ENCODE results near the gene NEGR1.

NEGR1 gene

DNA sequence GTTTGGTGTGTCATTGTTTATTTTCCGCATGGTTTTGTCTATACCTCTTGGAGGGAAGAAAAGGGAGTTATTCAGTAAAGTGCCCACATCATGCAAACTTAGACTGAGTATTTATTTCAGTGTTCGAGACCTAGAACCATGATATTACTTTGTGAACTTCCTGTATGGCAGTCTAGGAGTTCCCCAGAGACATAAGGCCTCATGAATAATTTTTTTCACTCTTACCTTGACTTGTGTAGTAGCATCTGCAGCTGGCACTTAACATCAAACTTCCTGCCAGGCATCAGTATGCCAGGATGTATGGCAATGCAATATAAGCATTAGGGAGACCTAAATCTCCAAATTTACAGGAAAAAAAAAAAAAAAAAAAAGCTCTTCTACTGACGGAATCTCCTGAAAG, 287.7 kb downstream of the NEGR1 start:
- Histone ChIP-seq H3K9ac (ENCODE audit: low read length in 5 of 5) (no peak overlapping the region), H3K4me3 (ENCODE audit: low read depth in 1 of 5, low read length in 5 of 5) (no peak overlapping the region), H3K36me3 (ENCODE audit: control insufficient read depth in 5 of 5, insufficient read depth in 5 of 5, low read length in 5 of 5) (no peaks in the 10 kb centered on the region), H3K27me3 (ENCODE audit: control insufficient read depth in 5 of 5, insufficient read depth in 4 of 5, low read length in 5 of 5) (no peaks in the 10 kb centered on the region), H3K9me3 (ENCODE audit: control insufficient read depth in 5 of 5, low read length in 5 of 5) (no peaks in the 10 kb centered on the region), H3K27ac (ENCODE audit: low read depth, low read length) (no peak overlapping the region), H3K4me1 (ENCODE audit: control insufficient read depth in 5 of 5, insufficient read depth in 5 of 5, low read length in 5 of 5) (no peaks in the 10 kb centered on the region)

- no peak overlapping the region for H3K9ac ChIP-seq (ENCODE audit: low read length in 5 of 5)
- no peaks in the 10 kb centered on the region for H3K36me3 ChIP-seq (ENCODE audit: control insufficient read depth in 5 of 5, insufficient read depth in 5 of 5, low read length in 5 of 5)
- no peaks in the 10 kb centered on the region for H3K4me1 ChIP-seq (ENCODE audit: control insufficient read depth in 5 of 5, insufficient read depth in 5 of 5, low read length in 5 of 5)
- no peak overlapping the region for H3K27ac ChIP-seq (ENCODE audit: low read depth, low read length)
- H3K9me3 ChIP-seq (ENCODE audit: control insufficient read depth in 5 of 5, low read length in 5 of 5) = no peaks in the 10 kb centered on the region
- H3K4me3 ChIP-seq (ENCODE audit: low read depth in 1 of 5, low read length in 5 of 5) = no peak overlapping the region
- no peaks in the 10 kb centered on the region for H3K27me3 ChIP-seq (ENCODE audit: control insufficient read depth in 5 of 5, insufficient read depth in 4 of 5, low read length in 5 of 5)
Observed at GRCh38 chr1:71987181-71987580, 295.2 kb downstream of the NEGR1 start.

DNA sequence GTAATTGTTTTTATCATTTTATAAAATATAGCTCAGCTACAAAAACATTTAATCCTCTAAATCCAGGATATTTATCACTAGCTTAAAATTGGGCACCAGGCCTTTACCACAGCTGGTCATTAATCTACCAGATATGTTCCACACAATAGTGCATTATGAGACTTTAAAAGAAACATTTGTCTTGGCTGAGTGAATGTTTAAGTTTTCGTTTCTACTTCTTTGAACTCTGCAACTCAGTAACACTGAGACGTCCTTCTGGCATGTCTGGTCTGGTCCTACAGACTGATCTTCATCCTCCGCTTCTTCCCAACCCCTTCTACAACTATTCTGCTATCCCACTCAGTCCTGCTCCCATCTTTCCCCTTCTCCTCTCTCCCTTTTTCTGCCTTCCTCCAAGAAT, 296.2 kb downstream of the NEGR1 start:
- Histone ChIP-seq H3K9me3 (ENCODE audit: control insufficient read depth in 5 of 5, low read length in 5 of 5) (no peaks in the 10 kb centered on the region), H3K27ac (ENCODE audit: low read depth, low read length) (no peak overlapping the region), H3K27me3 (ENCODE audit: control insufficient read depth in 5 of 5, insufficient read depth in 4 of 5, low read length in 5 of 5) (no peaks in the 10 kb centered on the region), H3K36me3 (ENCODE audit: control insufficient read depth in 5 of 5, insufficient read depth in 5 of 5, low read length in 5 of 5) (no peaks in the 10 kb centered on the region), H3K4me1 (ENCODE audit: control insufficient read depth in 5 of 5, insufficient read depth in 5 of 5, low read length in 5 of 5) (no peaks in the 10 kb centered on the region), H3K9ac (ENCODE audit: low read length in 5 of 5) (no peak overlapping the region), H3K4me3 (ENCODE audit: low read depth in 1 of 5, low read length in 5 of 5) (no peak overlapping the region)

GRCh38 chr1:71980556-71980955, 301.8 kb downstream of the NEGR1 start:
- no peak overlapping the region for H3K9ac ChIP-seq (ENCODE audit: low read length in 5 of 5)

GRCh38 chr1:71979882-71980281, 302.5 kb downstream of the NEGR1 start:
- no peak overlapping the region for H3K27ac ChIP-seq (ENCODE audit: low read depth, low read length)
- no peak overlapping the region for H3K4me3 ChIP-seq (ENCODE audit: low read depth in 1 of 5, low read length in 5 of 5)
- H3K4me1 ChIP-seq (ENCODE audit: control insufficient read depth in 5 of 5, insufficient read depth in 5 of 5, low read length in 5 of 5) = no peaks in the 10 kb centered on the region

More at GRCh38 chr1:71980556-71980955, 301.8 kb downstream of the NEGR1 start:
- Histone ChIP-seq H3K4me3 (ENCODE audit: low read depth in 1 of 5, low read length in 5 of 5) (no peak overlapping the region), H3K27me3 (ENCODE audit: control insufficient read depth in 5 of 5, insufficient read depth in 4 of 5, low read length in 5 of 5) (no peaks in the 10 kb centered on the region), H3K36me3 (ENCODE audit: control insufficient read depth in 5 of 5, insufficient read depth in 5 of 5, low read length in 5 of 5) (no peaks in the 10 kb centered on the region), H3K4me1 (ENCODE audit: control insufficient read depth in 5 of 5, insufficient read depth in 5 of 5, low read length in 5 of 5) (no peaks in the 10 kb centered on the region), H3K9me3 (ENCODE audit: control insufficient read depth in 5 of 5, low read length in 5 of 5) (no peaks in the 10 kb centered on the region), H3K27ac (ENCODE audit: low read depth, low read length) (no peak overlapping the region)

GRCh38 chr1:71967670-71968069, 314.7 kb downstream of the NEGR1 start:
- Histone ChIP-seq H3K4me3 (ENCODE audit: low read depth in 1 of 5, low read length in 5 of 5) (no peak overlapping the region), H3K4me1 (ENCODE audit: control insufficient read depth in 5 of 5, insufficient read depth in 5 of 5, low read length in 5 of 5) (no peaks in the 10 kb centered on the region), H3K27me3 (ENCODE audit: control insufficient read depth in 5 of 5, insufficient read depth in 4 of 5, low read length in 5 of 5) (no peaks in the 10 kb centered on the region)

More at GRCh38 chr1:71979882-71980281, 302.5 kb downstream of the NEGR1 start:
- Histone ChIP-seq H3K9ac (ENCODE audit: low read length in 5 of 5) (no peak overlapping the region), H3K36me3 (ENCODE audit: control insufficient read depth in 5 of 5, insufficient read depth in 5 of 5, low read length in 5 of 5) (no peaks in the 10 kb centered on the region), H3K9me3 (ENCODE audit: control insufficient read depth in 5 of 5, low read length in 5 of 5) (no peaks in the 10 kb centered on the region), H3K27me3 (ENCODE audit: control insufficient read depth in 5 of 5, insufficient read depth in 4 of 5, low read length in 5 of 5) (no peaks in the 10 kb centered on the region)

DNA sequence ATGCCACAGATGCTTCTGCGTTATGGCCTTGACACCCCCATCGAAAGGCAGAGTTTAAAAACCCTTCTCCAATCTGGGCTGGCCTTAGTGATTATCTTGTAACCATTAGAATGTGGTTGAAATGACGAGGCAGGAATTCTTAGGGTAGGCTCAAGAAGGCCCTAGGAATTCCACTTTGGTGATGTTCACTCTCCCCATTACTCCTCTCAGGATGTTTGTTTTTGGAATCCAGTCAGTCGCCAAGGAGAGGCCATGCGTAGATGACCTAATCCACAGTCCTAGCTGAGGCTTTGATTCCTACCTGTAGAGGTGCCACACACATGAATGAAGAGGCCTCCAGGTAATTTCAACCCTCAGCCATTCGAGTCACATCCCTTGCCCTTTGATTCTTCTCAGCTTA, 318.2 kb downstream of the NEGR1 start:
- no peaks in the 10 kb centered on the region for H3K36me3 ChIP-seq (ENCODE audit: control insufficient read depth in 5 of 5, insufficient read depth in 5 of 5, low read length in 5 of 5)
- no peaks in the 10 kb centered on the region for H3K4me1 ChIP-seq (ENCODE audit: control insufficient read depth in 5 of 5, insufficient read depth in 5 of 5, low read length in 5 of 5)
- no peaks in the 10 kb centered on the region for H3K9me3 ChIP-seq (ENCODE audit: control insufficient read depth in 5 of 5, low read length in 5 of 5)
- no peaks in the 10 kb centered on the region for H3K27me3 ChIP-seq (ENCODE audit: control insufficient read depth in 5 of 5, insufficient read depth in 4 of 5, low read length in 5 of 5)
- no peak overlapping the region for H3K27ac ChIP-seq (ENCODE audit: low read depth, low read length)
- no peak overlapping the region for H3K9ac ChIP-seq (ENCODE audit: low read length in 5 of 5)
- H3K4me3 ChIP-seq (ENCODE audit: low read depth in 1 of 5, low read length in 5 of 5) = no peak overlapping the region

More at GRCh38 chr1:71967670-71968069, 314.7 kb downstream of the NEGR1 start:
- Histone ChIP-seq H3K9me3 (ENCODE audit: control insufficient read depth in 5 of 5, low read length in 5 of 5) (no peaks in the 10 kb centered on the region), H3K27ac (ENCODE audit: low read depth, low read length) (no peak overlapping the region), H3K9ac (ENCODE audit: low read length in 5 of 5) (no peak overlapping the region), H3K36me3 (ENCODE audit: control insufficient read depth in 5 of 5, insufficient read depth in 5 of 5, low read length in 5 of 5) (no peaks in the 10 kb centered on the region)

- no peaks in the 10 kb centered on the region for H3K27me3 ChIP-seq (ENCODE audit: control insufficient read depth in 5 of 5, insufficient read depth in 4 of 5, low read length in 5 of 5)
- H3K27ac ChIP-seq (ENCODE audit: low read depth, low read length) = no peak overlapping the region
- H3K9ac ChIP-seq (ENCODE audit: low read length in 5 of 5) = no peak overlapping the region
- H3K4me1 ChIP-seq (ENCODE audit: control insufficient read depth in 5 of 5, insufficient read depth in 5 of 5, low read length in 5 of 5) = peaks cover 0 to 3% (median 0%) of the 10 kb centered on the region in 5 donors
- H3K36me3 ChIP-seq (ENCODE audit: control insufficient read depth in 5 of 5, insufficient read depth in 5 of 5, low read length in 5 of 5) = no peaks in the 10 kb centered on the region
- H3K9me3 ChIP-seq (ENCODE audit: control insufficient read depth in 5 of 5, low read length in 5 of 5) = no peaks in the 10 kb centered on the region
- peak overlapping the region in 2 of 5 donors; percentile 7 to 15 for H3K4me3 ChIP-seq (ENCODE audit: low read depth in 1 of 5, low read length in 5 of 5)
Observed at GRCh38 chr1:71956613-71957285, 325.6 kb downstream of the NEGR1 start.

- Histone ChIP-seq H3K4me1 (ENCODE audit: control insufficient read depth in 5 of 5, insufficient read depth in 5 of 5, low read length in 5 of 5) (no peaks in the 10 kb centered on the region), H3K36me3 (ENCODE audit: control insufficient read depth in 5 of 5, insufficient read depth in 5 of 5, low read length in 5 of 5) (no peaks in the 10 kb centered on the region), H3K4me3 (ENCODE audit: low read depth in 1 of 5, low read length in 5 of 5) (no peak overlapping the region), H3K9me3 (ENCODE audit: control insufficient read depth in 5 of 5, low read length in 5 of 5) (no peaks in the 10 kb centered on the region), H3K9ac (ENCODE audit: low read length in 5 of 5) (no peak overlapping the region), H3K27me3 (ENCODE audit: control insufficient read depth in 5 of 5, insufficient read depth in 4 of 5, low read length in 5 of 5) (no peaks in the 10 kb centered on the region), H3K27ac (ENCODE audit: low read depth, low read length) (no peak overlapping the region)
Observed at GRCh38 chr1:71950579-71950978, 331.8 kb downstream of the NEGR1 start.

- no peaks in the 10 kb centered on the region for H3K27me3 ChIP-seq (ENCODE audit: control insufficient read depth in 5 of 5, insufficient read depth in 4 of 5, low read length in 5 of 5)
- no peaks in the 10 kb centered on the region for H3K36me3 ChIP-seq (ENCODE audit: control insufficient read depth in 5 of 5, insufficient read depth in 5 of 5, low read length in 5 of 5)
- H3K4me3 ChIP-seq (ENCODE audit: low read depth in 1 of 5, low read length in 5 of 5) = no peak overlapping the region
- H3K27ac ChIP-seq (ENCODE audit: low read depth, low read length) = no peak overlapping the region
- H3K9ac ChIP-seq (ENCODE audit: low read length in 5 of 5) = no peak overlapping the region
- H3K9me3 ChIP-seq (ENCODE audit: control insufficient read depth in 5 of 5, low read length in 5 of 5) = no peaks in the 10 kb centered on the region
- H3K4me1 ChIP-seq (ENCODE audit: control insufficient read depth in 5 of 5, insufficient read depth in 5 of 5, low read length in 5 of 5) = no peaks in the 10 kb centered on the region
Observed at GRCh38 chr1:71949681-71950080, 332.7 kb downstream of the NEGR1 start.
